Panc1 (cell line): Measurements from ENCODE around the gene FAM120B. TPM values are rescaled to one million over a fixed set of nuclear protein-coding genes. Genes with fewer than 3 reads are reported as not detected.

Experiments used
- ATAC-seq: fragments of 200-7000 bp; cut with Tn5 transposase; 2 replicates; pipeline ENCODE4 v1.9.1; 2020; ENCODE audit warnings: mild to moderate bottlenecking, moderate library complexity
- BruUV-seq: library from RNA; stranded (reverse); fragments of 400-500 nt; replicated peaks from 2 replicates; lab custom pipeline; 2021; lab: Mats Ljungman, UMichigan
- CTCF ChIA-PET: fragments of 300-600 bp; sonication (Branson Sonifier 250); formaldehyde crosslinking; loops from one replicate; lab custom pipeline; 2022; ENCODE audit warnings: antibody characterized with exemption; lab: Charles Lee
- POLR2A ChIA-PET: fragments of 300-600 bp; sonication (Branson Sonifier 250); formaldehyde crosslinking; loops from one replicate; lab custom pipeline; 2022; ENCODE audit warnings: antibody characterized with exemption; lab: Charles Lee
- DNase-seq: peaks from one replicate; pipeline ENCODE4 v3.0.0-alpha.2; 2010; ENCODE audit warnings: low read depth, low spot score
- H3K27ac ChIP-seq: 2 replicates; pipeline ENCODE4 v1.5.1; 2011; ENCODE audit warnings: mild to moderate bottlenecking, low read length, inconsistent platforms
- H3K27me3 ChIP-seq: fragments of 200-500 bp; sonication (Bioruptor generic); 2 replicates; pipeline ENCODE4 v1.6.0; 2014; ENCODE audit warnings: low read length, inconsistent platforms; ENCODE audit not compliant: control insufficient read depth, insufficient read depth
- H3K36me3 ChIP-seq: fragments of 200-500 bp; sonication (Bioruptor generic); 2 replicates; pipeline ENCODE4 v1.5.1; 2014; ENCODE audit warnings: inconsistent platforms, mild to moderate bottlenecking, low read length, moderate library complexity; ENCODE audit not compliant: control insufficient read depth, insufficient read depth
- H3K4me1 ChIP-seq: 2 replicates; pipeline ENCODE4 v1.5.1; 2011; ENCODE audit warnings: inconsistent platforms, mild to moderate bottlenecking, low read length, moderate library complexity; ENCODE audit not compliant: control insufficient read depth, insufficient read depth
- H3K4me3 ChIP-seq, 2 experiments: 2 replicates each; pipeline ENCODE4 v1.5.1; 2011 to 2012; ENCODE audit warnings: low read depth in 2 of 2, low read length in 2 of 2, mild to moderate bottlenecking in 2 of 2, inconsistent platforms in 1 of 2, moderate library complexity in 1 of 2
- H3K9me3 ChIP-seq: fragments of 200-500 bp; sonication (Bioruptor generic); 2 replicates; pipeline ENCODE4 v1.5.1; 2014; ENCODE audit warnings: low read depth, mild to moderate bottlenecking, inconsistent platforms, low read length, moderate library complexity; ENCODE audit not compliant: control insufficient read depth, insufficient read depth
- CTCF ChIP-seq: fragments of 450-650 bp; IDR thresholded peaks from 2 replicates; pipeline ENCODE4 v1.5.1; 2017; ENCODE audit warnings: mild to moderate bottlenecking
- POLR2AphosphoS5 ChIP-seq: IDR thresholded peaks from 2 replicates; pipeline ENCODE4 v1.6.1; 2012; ENCODE audit warnings: mild to moderate bottlenecking, low read depth, low read length, moderate library complexity
- REST ChIP-seq, 2 experiments: IDR thresholded peaks; 2 replicates each; pipeline ENCODE4 v1.6.1; 2011 to 2012; ENCODE audit warnings: low read depth in 2 of 2, control low read depth in 1 of 2, low read length in 1 of 2, mild to moderate bottlenecking in 1 of 2, moderate library complexity in 1 of 2; ENCODE audit not compliant: insufficient read depth in 1 of 2
- SIN3A ChIP-seq: IDR thresholded peaks from 2 replicates; pipeline ENCODE4 v1.6.1; 2012; ENCODE audit warnings: low read depth, mild to moderate bottlenecking, low read length, moderate library complexity, borderline replicate concordance; ENCODE audit not compliant: insufficient read depth
- TCF7L2 ChIP-seq: IDR thresholded peaks from 2 replicates; pipeline ENCODE4 v1.6.1; 2011; ENCODE audit warnings: mild to moderate bottlenecking, low read depth, low read length, inconsistent platforms
- in situ Hi-C: cut with HindIII; loops from 2 replicates; pipeline ENCODE4 v1.10.0; 2016; ENCODE audit warnings: low sequenced_read_pairs, low pct_unique_long_range_greater_than_20kb
- intact Hi-C: fragments of 100-400 bp; cut with micrococcal nuclease; formaldehyde crosslinking; loops from one replicate; pipeline ENCODE4 v1.10.0; 2022; ENCODE audit not compliant: unreplicated experiment
- total RNA-seq: library from RNA; stranded (reverse); gene quantifications from one replicate; pipeline ENCODE4 v1.2.1, GENCODE V29; 2021; ENCODE audit not compliant: unreplicated experiment

FAM120B gene
- total RNA-seq, 1 experiment from 2014 or later = 38.0 TPM

DNA sequence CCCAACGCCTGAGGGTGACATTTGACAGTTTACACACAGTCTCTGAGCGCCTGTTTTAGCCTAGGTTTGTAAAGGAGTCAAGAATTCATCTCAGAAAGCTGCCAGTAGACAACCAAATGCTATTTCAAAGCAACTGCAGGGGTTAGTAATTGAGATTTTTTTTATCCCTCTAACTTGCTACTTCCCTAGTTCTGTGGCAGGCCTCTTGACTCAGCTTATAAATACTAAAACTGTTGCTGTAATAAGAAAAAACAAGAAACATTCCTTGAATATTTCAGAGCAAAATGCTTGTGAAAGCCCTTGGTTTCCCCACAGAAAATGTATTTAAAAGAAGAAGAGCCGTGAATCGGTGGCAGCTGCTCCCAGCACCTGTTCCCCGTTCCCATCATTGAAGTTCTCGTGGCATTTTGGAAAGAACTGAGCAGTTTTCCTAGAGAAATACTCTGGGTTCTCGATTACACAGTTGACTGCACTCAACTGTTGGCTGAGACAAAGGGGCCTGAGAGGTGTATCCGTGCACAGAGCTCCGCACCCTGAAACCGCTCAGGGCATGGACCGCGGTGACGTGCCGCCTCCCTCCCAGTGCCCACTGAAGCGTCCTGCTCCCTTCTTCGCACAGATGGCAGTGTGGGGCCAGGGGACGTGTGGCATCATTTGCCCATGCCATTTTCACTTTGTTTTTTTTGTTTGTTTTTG is 36.6 kb upstream of the FAM120B start:
- Histone ChIP-seq H3K36me3 (no peaks in the 10 kb centered on the region), H3K4me3 (no peak overlapping the region), H3K4me1 (no peaks in the 10 kb centered on the region), H3K9me3 (no peaks in the 10 kb centered on the region), H3K27me3 (no peaks in the 10 kb centered on the region), H3K27ac (no peak overlapping the region)
- TF ChIP-seq CTCF = no peak
- no peak for TF ChIP-seq POLR2AphosphoS5
- no peak for TF ChIP-seq SIN3A
- TF ChIP-seq REST (IDR thresholded peaks at IDR 0.05; ENCODE audit: insufficient read depth in 1 of 2, low read depth in 2 of 2, low read length in 1 of 2) = no peak
- TF ChIP-seq TCF7L2 = no peak
- intact Hi-C loops = no loop called here
- ChIA-PET POLR2A (no interaction called here), CTCF (no interaction called here)
- no TSS peak for BruUV-seq
- DNase-seq (no peak), ATAC-seq (no peak)
- in situ Hi-C loops = no loop called here

- TF ChIP-seq REST (IDR thresholded peaks at IDR 0.05; ENCODE audit: insufficient read depth in 1 of 2, low read depth in 2 of 2, low read length in 1 of 2) (no peak), SIN3A (no peak), POLR2AphosphoS5 (no peak), TCF7L2 (no peak), CTCF (no peak)
- Histone ChIP-seq H3K36me3 (no peaks in the 10 kb centered on the region), H3K9me3 (no peaks in the 10 kb centered on the region), H3K4me1 (no peaks in the 10 kb centered on the region), H3K27ac (no peak overlapping the region), H3K4me3 (no peak overlapping the region), H3K27me3 (no peaks in the 10 kb centered on the region)
- intact Hi-C loops (no loop called here), in situ Hi-C loops (no loop called here)
- no peak for ATAC-seq
- POLR2A ChIA-PET = no interaction called here
- CTCF ChIA-PET = no interaction called here
- DNase-seq = no peak
- BruUV-seq = no TSS peak
Observed at GRCh38 chr6:170270984-170271593, 35.5 kb upstream of the FAM120B start.
